Subcutaneous adipose tissue (tissue), 4 donors: Measurements from ENCODE around the gene ATP9A. TPM values are rescaled to one million over a fixed set of nuclear protein-coding genes. Genes with fewer than 3 reads are reported as not detected.

Experiments
- total RNA-seq, 4 donors: library from RNA; depleted of rRNA; stranded (reverse); fragments of >200 nt; gene quantifications; one replicate each; pipeline ENCODE4 v1.1.0, GENCODE V29; 2016
- TF ChIP-seq, protein P1 (sequence below): fragments of 450-650 bp; IDR thresholded peaks from one replicate; pipeline ENCODE4 v1.5.1; 2016; ENCODE audit warnings: low read depth, mild to moderate bottlenecking, control low read depth, antibody characterized with exemption, moderate library complexity

The ATP9A gene
- total RNA-seq, 4 donors from 2014 or later: 77.2 to 128 (median 88.6) TPM

DNA sequence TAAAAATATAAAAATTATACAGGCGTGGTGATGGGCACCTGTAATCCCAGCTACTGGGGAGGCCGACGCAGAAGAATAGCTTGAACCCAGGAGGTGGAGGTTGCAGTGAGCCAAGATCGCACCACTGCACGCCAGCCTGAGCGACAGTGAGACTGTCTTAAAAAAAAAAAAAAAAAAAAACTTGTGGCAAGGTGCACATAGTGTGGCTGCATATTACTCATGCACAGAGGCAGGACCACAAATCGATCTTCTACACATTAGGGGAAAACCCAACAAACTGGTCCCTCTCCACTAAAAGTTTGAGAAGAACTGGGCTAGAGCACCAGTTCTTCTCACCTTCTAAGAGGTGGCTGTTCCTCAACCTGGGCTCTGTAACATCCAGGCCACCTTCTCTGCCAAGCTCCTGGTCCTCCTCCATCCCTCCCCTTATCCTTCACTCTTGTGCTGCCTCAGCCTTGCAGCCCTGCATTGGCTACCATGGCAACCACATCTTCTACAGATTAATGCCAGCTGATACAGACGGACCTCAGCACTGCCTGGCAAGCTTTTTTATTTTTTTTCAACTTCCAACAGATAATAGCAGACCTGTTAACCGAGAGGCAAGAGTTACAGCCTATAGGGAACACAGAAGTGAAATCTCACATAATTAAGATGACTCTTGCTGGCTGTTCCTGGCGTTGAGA is 88.0 kb downstream of the ATP9A start:
- TF ChIP-seq, protein P1, sequence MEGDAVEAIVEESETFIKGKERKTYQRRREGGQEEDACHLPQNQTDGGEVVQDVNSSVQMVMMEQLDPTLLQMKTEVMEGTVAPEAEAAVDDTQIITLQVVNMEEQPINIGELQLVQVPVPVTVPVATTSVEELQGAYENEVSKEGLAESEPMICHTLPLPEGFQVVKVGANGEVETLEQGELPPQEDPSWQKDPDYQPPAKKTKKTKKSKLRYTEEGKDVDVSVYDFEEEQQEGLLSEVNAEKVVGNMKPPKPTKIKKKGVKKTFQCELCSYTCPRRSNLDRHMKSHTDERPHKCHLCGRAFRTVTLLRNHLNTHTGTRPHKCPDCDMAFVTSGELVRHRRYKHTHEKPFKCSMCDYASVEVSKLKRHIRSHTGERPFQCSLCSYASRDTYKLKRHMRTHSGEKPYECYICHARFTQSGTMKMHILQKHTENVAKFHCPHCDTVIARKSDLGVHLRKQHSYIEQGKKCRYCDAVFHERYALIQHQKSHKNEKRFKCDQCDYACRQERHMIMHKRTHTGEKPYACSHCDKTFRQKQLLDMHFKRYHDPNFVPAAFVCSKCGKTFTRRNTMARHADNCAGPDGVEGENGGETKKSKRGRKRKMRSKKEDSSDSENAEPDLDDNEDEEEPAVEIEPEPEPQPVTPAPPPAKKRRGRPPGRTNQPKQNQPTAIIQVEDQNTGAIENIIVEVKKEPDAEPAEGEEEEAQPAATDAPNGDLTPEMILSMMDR: no peak

DNA sequence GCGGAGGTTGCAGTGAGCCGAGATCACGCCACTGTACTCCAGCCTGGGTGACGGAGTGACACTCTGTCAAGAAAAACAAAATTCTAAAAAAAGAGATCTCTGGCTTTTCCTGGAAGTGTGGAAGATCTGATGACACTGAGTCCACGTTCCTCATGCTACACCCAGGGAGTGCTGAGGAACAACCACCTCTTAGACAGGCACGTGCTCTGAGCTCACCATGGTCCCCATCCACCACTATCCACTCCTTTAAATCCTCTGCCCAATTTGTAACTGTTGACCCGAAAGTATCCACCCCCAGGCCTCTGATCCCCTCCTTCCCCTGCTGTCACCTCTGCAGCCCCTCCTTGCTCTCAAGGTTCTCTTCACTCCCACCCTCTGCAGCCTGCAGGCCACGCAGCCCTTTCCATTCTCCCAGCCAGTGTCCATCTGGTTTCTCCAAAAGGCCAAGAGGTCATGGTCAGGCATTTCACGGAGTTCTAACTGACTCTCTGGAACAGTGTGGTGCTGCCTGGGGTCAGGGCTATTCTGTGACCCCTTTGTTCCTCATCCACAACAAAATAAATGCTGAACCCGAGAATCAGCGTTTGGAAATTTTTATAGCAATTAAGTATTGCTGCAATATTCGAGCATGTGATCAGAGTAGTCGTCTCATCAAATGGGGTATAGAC is 88.8 kb downstream of the ATP9A start:
- TF ChIP-seq, protein P1: no peak

DNA sequence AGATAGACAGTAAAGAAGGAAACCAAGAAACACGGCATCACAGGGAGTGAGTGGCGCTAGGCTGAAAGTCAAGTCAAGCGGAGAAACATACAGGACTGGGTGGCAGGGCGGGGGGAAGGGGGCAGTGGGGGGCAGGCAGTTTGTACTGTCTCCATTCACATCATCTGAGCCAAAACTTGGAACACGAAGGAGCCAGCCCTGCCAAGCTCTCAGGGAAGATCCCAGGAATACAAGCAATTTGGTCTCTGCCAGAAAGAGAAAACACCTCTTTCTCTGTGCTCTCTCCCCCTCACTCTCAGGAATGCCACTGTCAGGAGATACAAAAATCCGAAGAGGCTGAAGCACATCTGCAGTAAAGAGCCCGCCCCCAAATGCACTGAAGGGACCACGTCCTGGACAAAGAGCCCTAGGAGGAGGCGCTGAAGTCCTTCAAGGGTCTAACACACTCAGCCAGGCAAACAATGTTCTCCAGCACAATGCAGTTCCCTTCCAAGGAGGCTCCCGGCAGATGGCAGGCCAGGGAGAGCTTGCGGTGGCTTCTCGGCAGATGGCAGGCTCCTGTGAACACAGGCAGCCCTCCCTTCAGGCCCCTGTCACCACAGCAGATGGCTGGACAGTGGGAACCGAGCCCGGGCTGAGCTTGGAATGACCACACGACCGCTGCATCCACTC is 90.0 kb downstream of the ATP9A start:
- TF ChIP-seq, protein P1: no peak

DNA sequence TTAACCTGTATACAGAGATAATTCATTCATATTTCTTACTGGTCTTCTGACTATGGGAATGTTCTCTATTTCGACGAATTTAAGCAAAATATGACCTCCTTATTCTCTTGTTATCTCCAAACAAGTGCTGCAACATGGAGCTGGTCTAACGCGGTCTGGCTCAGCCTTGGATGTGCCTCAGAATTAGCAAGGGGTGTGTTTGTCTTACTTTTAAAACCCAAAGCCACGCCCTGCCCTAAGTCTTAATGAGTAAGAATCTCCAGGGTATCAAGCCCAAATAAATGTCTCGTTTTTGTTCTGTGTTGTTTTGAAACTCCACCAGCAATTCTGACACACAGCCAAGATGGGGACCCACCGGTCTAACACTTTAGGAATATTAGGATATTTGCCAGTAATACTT is 99.2 kb downstream of the ATP9A start:
- TF ChIP-seq, protein P1: no peak

DNA sequence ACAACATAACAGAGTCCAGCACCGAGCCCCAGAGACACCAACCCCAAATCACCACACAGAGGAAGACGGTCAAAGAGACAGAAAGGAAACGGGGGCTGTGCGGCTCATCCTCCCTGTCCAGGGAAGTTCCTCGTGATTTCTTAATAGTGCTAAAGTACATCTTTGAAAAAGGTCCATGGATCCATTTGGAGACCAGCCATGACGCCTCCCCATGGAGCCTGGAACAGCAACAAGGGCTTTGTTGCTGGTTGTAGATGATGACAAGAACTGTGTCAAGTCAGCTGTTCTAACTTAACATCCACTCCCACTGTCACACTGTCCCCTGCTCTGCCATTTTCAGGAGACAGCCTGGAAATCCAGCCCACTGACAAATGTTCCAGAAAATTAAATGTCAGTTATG is 99.7 kb downstream of the ATP9A start:
- TF ChIP-seq, protein P1: no peak

DNA sequence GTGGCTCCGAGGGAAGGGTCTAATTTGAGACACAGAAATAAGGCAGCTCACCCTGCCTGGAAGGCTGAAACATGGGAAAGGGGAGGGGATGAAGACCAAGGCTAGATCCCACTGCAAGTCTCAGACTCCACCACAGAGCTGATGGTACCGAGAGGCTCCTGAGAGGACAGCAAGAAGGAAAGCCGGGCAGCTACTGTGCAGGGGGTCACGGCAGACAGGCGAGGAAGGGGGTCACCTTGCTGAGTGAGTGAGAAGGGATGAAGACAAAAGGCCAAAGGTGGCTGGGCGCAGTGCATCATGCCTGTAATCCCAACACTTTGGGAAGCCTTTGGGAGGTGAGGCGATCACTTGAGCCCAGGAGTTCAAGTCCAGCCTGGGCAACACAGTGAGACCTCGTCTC is 100.7 kb downstream of the ATP9A start:
- TF ChIP-seq, protein P1: no peak

DNA sequence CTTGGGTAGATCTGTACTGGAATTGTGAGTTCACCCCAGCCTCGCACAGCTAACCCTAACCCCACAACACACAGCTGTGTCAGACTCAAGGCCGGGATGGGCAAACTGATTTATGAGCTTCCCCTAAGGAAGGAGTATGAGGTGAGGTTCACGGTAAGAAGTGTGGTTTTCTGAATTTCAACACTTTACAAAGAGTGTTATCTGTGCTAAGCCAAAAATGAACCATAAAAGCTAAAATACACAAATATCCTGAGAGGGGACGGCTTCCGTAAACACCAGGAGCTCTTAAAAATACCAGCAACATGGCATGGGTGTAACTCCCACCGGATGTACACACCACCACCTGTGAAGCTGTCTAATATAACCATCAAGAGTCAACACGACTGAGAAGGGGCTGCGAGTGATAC is 101.2 kb downstream of the ATP9A start:
- TF ChIP-seq, protein P1: no peak
